Glutamatergic neuron (in vitro differentiated cells): ENCODE results near the gene EMC8. TPM values are rescaled to one million over a fixed set of nuclear protein-coding genes. Genes with fewer than 3 reads are reported as not detected.
"Not testable (repeated sequence)": the region's sequence is repeated elsewhere in the genome, so short reads cannot be mapped to it uniquely, and the experiment has no call there.

Source experiments
- DNase-seq: peaks from one replicate; pipeline ENCODE4 v3.0.0; 2022
- H3K27ac Mint-ChIP-seq: one replicate; pipeline ENCODE4 v1.8.0; 2020; ENCODE audit warnings: mild to moderate bottlenecking, mixed read lengths, inconsistent platforms; ENCODE audit not compliant: unreplicated experiment
- H3K27me3 Mint-ChIP-seq: one replicate; pipeline ENCODE4 v1.8.0; 2020; ENCODE audit warnings: mild to moderate bottlenecking, moderate library complexity, mixed read lengths, inconsistent platforms; ENCODE audit not compliant: unreplicated experiment
- H3K36me3 Mint-ChIP-seq: one replicate; pipeline ENCODE4 v1.8.0; 2020; ENCODE audit warnings: mild to moderate bottlenecking, mixed read lengths, inconsistent platforms; ENCODE audit not compliant: unreplicated experiment
- H3K4me1 Mint-ChIP-seq: one replicate; pipeline ENCODE4 v1.8.0; 2020; ENCODE audit warnings: mild to moderate bottlenecking, low read depth, mixed read lengths, inconsistent platforms; ENCODE audit not compliant: unreplicated experiment
- H3K4me3 Mint-ChIP-seq: one replicate; pipeline ENCODE4 v1.8.0; 2020; ENCODE audit warnings: mild to moderate bottlenecking, mixed read lengths, inconsistent platforms; ENCODE audit not compliant: unreplicated experiment
- H3K9me3 Mint-ChIP-seq: one replicate; pipeline ENCODE4 v1.8.0; 2020; ENCODE audit warnings: mild to moderate bottlenecking, moderate library complexity, mixed read lengths, inconsistent platforms; ENCODE audit not compliant: unreplicated experiment
- total RNA-seq: library from RNA; stranded (reverse); fragmentation: NEBNext Ultra II Directional; extraction: Animal tissue kit (Norgen Biotek cat#: 25700); gene quantifications from one replicate; pipeline ENCODE4 v1.2.1, GENCODE V29; 2021; ENCODE audit not compliant: unreplicated experiment
- TF ChIP-seq, protein P1 (sequence below): fragments of 200-600 bp; sonication (generic); IDR thresholded peaks from one replicate; pipeline ENCODE4 v1.5.0; 2021; ENCODE audit not compliant: partially characterized antibody, unreplicated experiment

EMC8 gene
- total RNA-seq, 1 donor from 2014 or later: 34.2 TPM

GRCh38 chr16:85809645-85810044 lies 10.3 kb upstream of the EMC8 start:
- peaks cover 18% of the 10 kb centered on the region for H3K36me3 Mint-ChIP-seq
- H3K27me3 Mint-ChIP-seq: peaks cover 4% of the 10 kb centered on the region
- peaks cover 10% of the 10 kb centered on the region for H3K9me3 Mint-ChIP-seq
- no peak overlapping the region for H3K4me3 Mint-ChIP-seq
- TF ChIP-seq, protein P1, sequence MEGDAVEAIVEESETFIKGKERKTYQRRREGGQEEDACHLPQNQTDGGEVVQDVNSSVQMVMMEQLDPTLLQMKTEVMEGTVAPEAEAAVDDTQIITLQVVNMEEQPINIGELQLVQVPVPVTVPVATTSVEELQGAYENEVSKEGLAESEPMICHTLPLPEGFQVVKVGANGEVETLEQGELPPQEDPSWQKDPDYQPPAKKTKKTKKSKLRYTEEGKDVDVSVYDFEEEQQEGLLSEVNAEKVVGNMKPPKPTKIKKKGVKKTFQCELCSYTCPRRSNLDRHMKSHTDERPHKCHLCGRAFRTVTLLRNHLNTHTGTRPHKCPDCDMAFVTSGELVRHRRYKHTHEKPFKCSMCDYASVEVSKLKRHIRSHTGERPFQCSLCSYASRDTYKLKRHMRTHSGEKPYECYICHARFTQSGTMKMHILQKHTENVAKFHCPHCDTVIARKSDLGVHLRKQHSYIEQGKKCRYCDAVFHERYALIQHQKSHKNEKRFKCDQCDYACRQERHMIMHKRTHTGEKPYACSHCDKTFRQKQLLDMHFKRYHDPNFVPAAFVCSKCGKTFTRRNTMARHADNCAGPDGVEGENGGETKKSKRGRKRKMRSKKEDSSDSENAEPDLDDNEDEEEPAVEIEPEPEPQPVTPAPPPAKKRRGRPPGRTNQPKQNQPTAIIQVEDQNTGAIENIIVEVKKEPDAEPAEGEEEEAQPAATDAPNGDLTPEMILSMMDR: no peak
- H3K4me1 Mint-ChIP-seq: peaks cover 2% of the 10 kb centered on the region
- no peak overlapping the region for H3K27ac Mint-ChIP-seq
- DNase-seq: no peak

DNA sequence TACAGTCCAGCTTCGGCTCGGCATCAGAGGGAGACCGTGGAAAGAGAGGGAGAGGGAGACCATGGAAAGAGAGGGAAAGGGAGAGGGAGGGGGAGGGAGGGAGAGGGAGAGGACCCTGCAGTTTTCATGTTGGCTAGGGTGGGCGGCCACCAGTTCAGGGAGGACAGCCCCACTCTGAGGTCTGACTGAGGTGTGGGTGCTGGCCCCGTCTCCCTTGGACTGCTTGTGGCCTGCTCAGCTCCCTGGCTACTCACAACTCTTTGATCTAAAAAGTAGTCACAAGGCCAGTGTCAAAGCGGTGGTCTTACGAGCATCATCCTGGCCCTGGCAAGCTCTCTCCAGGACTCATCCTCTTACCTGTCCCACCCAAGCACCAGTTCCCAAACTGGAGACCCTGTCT lies 9.6 kb upstream of the EMC8 start:
- TF ChIP-seq, protein P1: no peak
- H3K27ac Mint-ChIP-seq: no peak overlapping the region
- DNase-seq: no peak
- peaks cover 20% of the 10 kb centered on the region for H3K36me3 Mint-ChIP-seq
- H3K27me3 Mint-ChIP-seq: peaks cover 4% of the 10 kb centered on the region
- H3K9me3 Mint-ChIP-seq: peaks cover 10% of the 10 kb centered on the region
- peaks cover 2% of the 10 kb centered on the region for H3K4me1 Mint-ChIP-seq
- no peak overlapping the region for H3K4me3 Mint-ChIP-seq

DNA sequence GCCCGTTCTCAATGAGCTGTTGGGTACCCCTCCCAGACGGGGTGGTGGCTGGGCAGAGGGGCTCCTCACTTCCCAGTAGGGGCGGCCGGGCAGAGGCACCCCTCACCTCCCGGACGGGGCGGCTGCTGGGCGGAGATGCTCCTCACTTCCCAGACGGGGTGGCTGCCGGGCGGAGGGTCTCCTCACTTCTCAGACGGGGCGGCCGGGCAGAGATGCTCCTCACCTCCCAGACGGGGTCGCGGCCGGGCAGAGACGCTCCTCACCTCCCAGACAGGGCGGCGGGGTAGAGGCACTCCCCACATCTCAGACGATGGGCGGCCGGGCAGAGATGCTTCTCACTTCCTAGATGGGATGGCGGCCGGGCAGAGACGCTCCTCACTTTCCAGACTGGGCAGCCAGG lies 8.8 kb upstream of the EMC8 start:
- H3K4me3 Mint-ChIP-seq, H3K4me1 Mint-ChIP-seq, H3K9me3 Mint-ChIP-seq, H3K27me3 Mint-ChIP-seq, H3K27ac Mint-ChIP-seq, DNase-seq: not testable (repeated sequence)
- peaks cover 23% of the 10 kb centered on the region for H3K36me3 Mint-ChIP-seq

DNA sequence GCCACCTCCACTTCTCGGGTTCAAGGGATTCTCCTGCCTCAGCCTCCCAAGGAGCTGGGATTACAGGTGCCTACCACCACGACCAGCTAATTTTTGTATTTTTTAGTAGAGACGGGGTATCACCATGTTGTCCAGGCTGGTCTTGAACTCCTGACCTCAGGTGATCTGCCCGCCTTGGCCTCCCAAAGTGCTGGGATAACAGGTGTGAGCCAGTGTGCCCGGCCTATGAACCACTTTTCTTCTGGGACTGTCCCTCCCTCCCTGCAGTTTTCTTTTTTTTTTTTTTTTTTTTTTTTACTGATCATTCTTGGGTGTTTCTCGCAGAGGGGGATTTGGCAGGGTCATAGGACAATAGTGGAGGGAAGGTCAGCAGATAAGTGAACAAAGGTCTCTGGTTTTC lies 8.0 kb upstream of the EMC8 start:
- not testable (repeated sequence) for H3K27ac Mint-ChIP-seq, H3K4me1 Mint-ChIP-seq, H3K9me3 Mint-ChIP-seq, H3K4me3 Mint-ChIP-seq, DNase-seq, H3K27me3 Mint-ChIP-seq
- peaks cover 25% of the 10 kb centered on the region for H3K36me3 Mint-ChIP-seq

DNA sequence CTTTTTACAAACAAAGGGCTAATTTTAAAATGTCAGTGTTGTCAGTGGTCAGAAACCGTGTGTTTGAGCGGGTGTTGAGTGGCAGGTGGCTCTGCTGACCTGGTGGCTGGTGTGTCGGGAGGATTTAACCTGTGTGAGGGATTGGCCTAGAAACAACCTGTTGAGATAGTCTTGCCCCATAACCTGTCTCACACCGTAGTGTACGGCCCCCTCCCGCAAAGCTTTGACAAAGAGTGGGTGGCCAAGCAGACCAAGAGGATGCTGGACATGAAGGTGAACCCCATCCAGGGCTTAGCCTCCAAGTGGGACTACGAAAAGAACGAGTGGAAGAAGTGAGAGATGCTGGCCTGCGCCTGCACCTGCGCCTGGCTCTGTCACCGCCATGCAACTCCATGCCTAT lies 7.2 kb upstream of the EMC8 start:
- no peak for DNase-seq
- TF ChIP-seq, protein P1: no peak
- H3K4me1 Mint-ChIP-seq: peaks cover 9% of the 10 kb centered on the region
- H3K27ac Mint-ChIP-seq: peak overlapping the region; percentile 5
- peaks cover 2% of the 10 kb centered on the region for H3K27me3 Mint-ChIP-seq
- H3K36me3 Mint-ChIP-seq: peaks cover 27% of the 10 kb centered on the region
- H3K9me3 Mint-ChIP-seq: peaks cover 9% of the 10 kb centered on the region
- H3K4me3 Mint-ChIP-seq: no peak overlapping the region

- no peak for DNase-seq
- Mint-ChIP-seq H3K36me3 (peaks cover 27% of the 10 kb centered on the region), H3K27ac (no peak overlapping the region), H3K4me3 (no peak overlapping the region), H3K4me1 (peaks cover 15% of the 10 kb centered on the region), H3K9me3 (peaks cover 12% of the 10 kb centered on the region), H3K27me3 (peaks cover 4% of the 10 kb centered on the region)
- TF ChIP-seq, protein P1: no peak
Observed at GRCh38 chr16:85805442-85806045, 6.2 kb upstream of the EMC8 start.
